Stimulated activated naive CD4-positive, alpha-beta T cell treated with Interleukin-2 at 50 U/mL for 16 hours (primary cell): ENCODE measurements around the gene DGKI.

ENCODE experiments used
- DNase-seq: peaks from one replicate; lab custom pipeline; 2025; lab: John Stamatoyannopoulos, UW

Gene DGKI

DNA sequence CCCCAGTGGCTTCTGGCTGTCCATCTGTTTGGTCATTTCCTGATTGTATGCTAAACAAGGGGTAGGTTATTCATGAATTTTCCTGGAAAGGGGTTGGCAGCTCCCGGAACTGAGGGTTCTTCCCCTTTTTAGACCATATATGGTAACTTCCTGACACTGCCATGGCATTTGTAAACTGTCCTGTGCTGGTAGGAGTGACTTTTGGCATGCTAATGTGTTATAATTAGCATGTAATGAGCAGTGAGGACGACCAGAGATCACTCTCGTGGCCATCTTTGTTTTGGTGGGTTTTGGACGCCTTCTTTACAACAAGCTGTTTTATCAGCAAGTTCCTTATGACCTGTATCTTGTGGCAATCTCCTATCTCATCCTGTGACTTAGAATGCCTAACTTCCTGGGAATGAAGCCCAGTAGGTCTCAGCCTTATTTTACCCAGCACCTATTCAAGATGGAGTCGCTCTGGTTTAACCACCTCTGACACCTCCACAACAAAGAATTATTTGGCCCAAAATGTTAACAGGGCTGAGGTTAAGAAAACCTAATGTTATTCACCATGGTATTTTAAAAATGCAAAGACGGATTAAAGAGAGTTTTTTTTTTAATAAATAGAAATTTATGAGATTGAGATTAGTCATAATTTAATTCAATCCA, 500.9 kb downstream of the DGKI start:
- DNase-seq: no peak

DNA sequence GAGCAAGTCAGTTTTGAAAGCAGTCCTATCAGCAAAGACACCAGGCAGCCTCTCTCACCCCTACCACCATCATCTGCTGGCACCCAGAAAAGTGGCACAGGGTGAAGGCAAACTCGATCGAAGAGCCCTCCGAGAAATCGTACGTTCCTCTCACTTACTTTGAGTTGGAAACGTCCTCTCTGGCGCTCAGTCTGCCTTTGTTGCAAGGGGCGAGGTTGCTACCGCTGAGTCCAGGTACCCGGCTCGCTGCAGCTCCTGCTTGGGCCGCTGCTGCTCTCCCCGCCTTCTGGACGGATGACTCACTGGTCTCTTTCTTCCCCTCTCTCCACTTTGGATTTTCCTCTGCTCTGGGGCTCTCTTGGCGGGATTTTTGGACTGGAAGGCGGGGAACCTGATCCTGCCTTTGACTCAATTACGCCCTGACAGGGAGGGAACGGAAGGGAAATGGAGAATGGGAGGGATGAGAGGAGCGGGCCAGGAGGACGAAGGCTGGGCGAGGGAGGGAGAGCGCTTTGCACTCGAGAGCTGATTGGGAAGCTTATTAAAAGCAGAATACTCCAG, 503.4 kb downstream of the DGKI start, which contains the start of gene PTN:
Gene PTN, minus strand, starts transcription at position 453 of the 561 bp plus-strand sequence. CDS start 88,760 bp downstream, outside the sequence.
- DNase-seq: no peak

DNA sequence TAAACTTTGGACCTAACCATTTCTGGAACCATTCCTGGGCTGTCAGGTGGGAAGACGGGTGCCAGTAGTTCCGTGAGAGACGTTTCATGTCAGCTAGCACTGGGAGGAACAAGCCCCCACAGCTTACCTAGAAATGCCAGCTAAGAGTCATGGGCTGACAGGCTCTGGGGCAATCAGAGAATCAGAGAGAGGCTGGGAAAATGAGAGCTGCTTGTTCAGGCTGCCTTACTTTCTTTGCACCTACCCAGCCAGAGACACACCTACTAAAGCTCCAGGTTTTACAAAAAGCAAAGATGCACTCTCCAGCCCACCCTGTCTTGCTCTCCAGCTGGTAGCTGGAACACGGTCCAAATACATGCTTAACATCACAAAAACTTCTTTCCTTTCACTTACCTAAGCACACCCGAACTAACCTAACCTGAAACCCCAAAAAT, 503.9 kb downstream of the DGKI start:
- DNase-seq: no peak

DNA sequence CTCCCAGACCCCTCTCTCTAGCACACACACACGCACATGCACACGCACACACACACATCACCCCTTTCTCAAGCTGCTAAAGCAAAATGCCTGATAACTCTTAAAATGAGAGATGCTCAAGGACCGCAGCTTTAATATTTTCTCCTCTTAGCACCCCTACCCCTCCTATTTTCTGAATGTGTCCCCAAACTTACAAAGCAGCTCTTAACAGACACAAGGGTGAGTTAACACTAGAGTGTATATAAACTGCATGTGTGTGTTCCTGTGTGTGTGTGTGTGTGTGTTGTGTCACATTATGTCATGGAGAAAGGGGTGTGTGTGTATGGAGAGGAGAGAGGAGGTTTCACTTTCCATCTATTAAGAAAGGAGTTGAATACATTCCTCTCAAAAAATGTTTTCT, 504.5 kb downstream of the DGKI start:
- no peak for DNase-seq

DNA sequence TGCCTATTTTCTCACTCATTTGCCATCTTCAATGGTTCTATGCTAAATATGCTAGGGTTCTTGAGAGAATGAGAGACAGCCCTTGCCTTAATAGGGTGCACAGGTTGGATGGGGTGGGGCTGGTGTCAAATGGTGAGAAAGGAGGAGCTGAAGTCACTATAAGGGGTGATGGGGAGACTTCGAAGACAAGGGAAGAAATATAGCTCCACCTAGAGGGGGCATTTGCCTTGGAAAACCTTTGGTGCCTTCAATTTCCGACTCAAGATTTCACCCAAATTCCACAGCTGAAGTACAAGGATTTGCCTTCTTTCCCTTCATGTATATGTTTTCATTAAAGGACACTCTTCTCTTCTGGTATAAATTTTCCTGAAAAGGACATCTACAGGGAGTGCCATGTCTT, 508.9 kb downstream of the DGKI start:
- DNase-seq: no peak

DNA sequence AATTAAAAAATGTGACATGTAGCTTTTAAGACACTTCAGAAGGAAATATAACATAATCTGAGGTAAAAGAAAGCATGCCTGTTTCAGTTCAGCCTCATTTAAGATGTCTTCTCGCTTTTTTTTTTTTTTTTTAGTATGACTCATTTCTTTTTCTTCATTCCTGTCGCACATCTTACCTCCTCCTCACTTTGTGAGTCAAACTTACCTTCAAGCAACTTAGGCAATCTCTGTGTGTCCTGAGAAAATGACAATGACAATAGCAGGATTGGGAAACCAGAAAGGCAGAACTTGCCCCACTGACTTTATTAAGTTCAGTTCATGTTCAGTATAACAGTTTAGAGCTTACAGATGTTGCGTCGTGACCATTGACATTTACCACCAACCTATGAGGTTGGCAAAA, 511.0 kb downstream of the DGKI start:
- no peak for DNase-seq

DNA sequence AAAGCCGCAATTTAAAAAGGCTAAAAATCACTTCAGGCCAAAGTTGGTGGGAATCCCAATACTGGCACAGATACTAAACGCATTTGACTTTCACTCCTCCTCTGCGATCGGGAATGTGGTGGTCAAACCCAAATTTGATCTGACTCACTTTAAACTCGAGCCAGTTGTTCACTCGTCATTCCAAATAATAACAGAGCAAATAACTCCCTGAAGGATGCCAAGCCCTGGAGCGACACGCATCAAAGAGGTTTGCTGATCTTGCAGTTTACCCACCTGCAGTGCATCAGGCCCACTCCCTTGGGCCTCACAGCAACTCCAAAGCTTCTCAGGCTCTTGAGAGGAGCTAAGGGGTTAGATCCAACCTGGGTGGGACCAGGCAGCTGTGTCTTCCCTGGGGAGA, 515.4 kb downstream of the DGKI start:
- no peak for DNase-seq
